Stomach (tissue), 9 donors: ENCODE measurements around the gene ATP4B. TPM values are rescaled to one million over a fixed set of nuclear protein-coding genes. Genes with fewer than 3 reads are reported as not detected.

Experiments used
- DNase-seq, 2 donors: peaks; one replicate each; pipeline versions ENCODE4 v3.0.0 to v3.0.0-alpha.2; 2013 to 2019
- H3K27ac ChIP-seq, 5 donors: fragments of 200-600 bp in 4 of 5; sonication (generic) in 4 of 5; one replicate each; pipeline ENCODE4 v1.5.1; 2013 to 2019; ENCODE audit warnings: mild to moderate bottlenecking in 1 of 5, moderate library complexity in 1 of 5
- H3K27me3 ChIP-seq, 3 donors: fragments of 200-600 bp; sonication (generic); one replicate each; pipeline ENCODE4 v1.5.1; 2017 to 2019; ENCODE audit warnings: mixed run types in 1 of 3
- H3K36me3 ChIP-seq, 4 donors: fragments of 200-600 bp; sonication (generic); 1 replicate in 3 of 4; 2 replicates in 1 of 4; pipeline ENCODE4 v1.5.1; 2016 to 2019
- H3K4me1 ChIP-seq, 4 donors: fragments of 200-600 bp; sonication (generic); one replicate each; pipeline ENCODE4 v1.5.1; 2016 to 2019
- H3K4me3 ChIP-seq, 4 donors: fragments of 200-600 bp; sonication (generic) in 3 of 4; one replicate each; pipeline ENCODE4 v1.5.1; 2016 to 2019; ENCODE audit warnings: mild to moderate bottlenecking in 1 of 4
- H3K9me3 ChIP-seq, 4 donors: fragments of 200-600 bp; sonication (generic); one replicate each; pipeline ENCODE4 v1.5.1; 2016 to 2019
- CTCF ChIP-seq, 7 experiments: fragments of 450-650 bp in 4 of 7; fragments of 200-600 bp in 3 of 7; sonication (generic) in 3 of 7; IDR thresholded peaks; one replicate each; pipeline ENCODE4 v1.5.1; 2016 to 2019; ENCODE audit warnings: antibody characterized with exemption in 7 of 7, control low read depth in 2 of 7, mild to moderate bottlenecking in 1 of 7
- EP300 ChIP-seq: sonication (generic); formaldehyde crosslinking; IDR thresholded peaks from one replicate; pipeline ENCODE4 v1.6.1; 2017; ENCODE audit warnings: antibody characterized with exemption
- POLR2A ChIP-seq, 4 donors: fragments of 450-650 bp; IDR thresholded peaks; one replicate each; pipeline ENCODE4 v1.6.1; 2016; ENCODE audit warnings: antibody characterized with exemption in 4 of 4, control low read depth in 2 of 4, mild to moderate bottlenecking in 1 of 4, moderate library complexity in 1 of 4
- POLR2AphosphoS5 ChIP-seq, 3 donors: sonication (generic); formaldehyde crosslinking; IDR thresholded peaks; one replicate each; pipeline ENCODE4 v1.6.1; 2016; ENCODE audit warnings: antibody characterized with exemption in 3 of 3
- WGBS, 5 donors: extraction: QIAGEN DNeasy Blood & Tissue Kit in 3 of 5; methylation state at CpG; one replicate each; pipeline versions ENCODE4 v1.1.5 to v1.1.7; 2013 to 2018; 5-methylcytosine and 5-hydroxymethylcytosine counted together
- intact Hi-C: fragments of 100-400 bp; cut with DNase I; formaldehyde crosslinking; loops from one replicate; pipeline ENCODE4 v1.15.1; 2023; ENCODE audit warnings: low total_unique reads
- polyA plus RNA-seq, 3 donors: library from polyadenylated mRNA; stranded (reverse); fragments of 200-250 nt; gene quantifications; one replicate each; pipeline ENCODE4 v1.2.3, GENCODE V29; 2013
- total RNA-seq, 5 donors: library from RNA; depleted of rRNA; stranded (reverse); fragments of >200 nt; gene quantifications; one replicate each; pipeline versions ENCODE4 v1.1.0 to v1.2.3, GENCODE V29; 2014 to 2016
- donor health status: healthy with polysubstance abuse.
- donor health status: Bipolar disorder and iron deficiency.
- donor health status: healthy.

The ATP4B gene
- total and polyA plus RNA-seq, 8 donors = 0.87 to 585 (median 278) TPM

GRCh38 chr13:113634279-113635047 lies 23.5 kb downstream of the ATP4B start:
- Histone ChIP-seq H3K4me3 (no peak overlapping the region), H3K27me3 (no peaks in the 10 kb centered on the region), H3K27ac (no peak overlapping the region), H3K36me3 (peaks cover 55 to 100% (median 99%) of the 10 kb centered on the region in 4 donors), H3K9me3 (no peaks in the 10 kb centered on the region), H3K4me1 (no peaks in the 10 kb centered on the region)
- DNase-seq = no peak
- intact Hi-C loops = no loop called here
- 90 to 96% (median 95%) methylated on average over 16 of the region's 16 CpGs for WGBS, 5 donors
- TF ChIP-seq CTCF (IDR thresholded peaks at IDR 0.05) = no peak
- no peak for TF ChIP-seq POLR2AphosphoS5 (IDR thresholded peaks at IDR 0.05)

- peaks cover 60 to 100% (median 99%) of the 10 kb centered on the region in 4 donors for H3K36me3 ChIP-seq
- intact Hi-C loops = no loop called here
- 95 to 98% (median 98%) methylated on average over 18 of the region's 18 CpGs for WGBS, 5 donors
Measured at GRCh38 chr13:113633485-113633873, 24.5 kb downstream of the ATP4B start.

GRCh38 chr13:113632706-113633484 lies 25.1 kb downstream of the ATP4B start:
- Histone ChIP-seq H3K36me3 (peaks cover 54 to 99% (median 98%) of the 10 kb centered on the region in 4 donors), H3K4me3 (no peak overlapping the region), H3K9me3 (no peaks in the 10 kb centered on the region), H3K27ac (no peak overlapping the region), H3K27me3 (no peaks in the 10 kb centered on the region), H3K4me1 (no peaks in the 10 kb centered on the region)
- DNase-seq = no peak
- TF ChIP-seq EP300 = no peak
- TF ChIP-seq CTCF (IDR thresholded peaks at IDR 0.05) = no peak
- TF ChIP-seq POLR2A (IDR thresholded peaks at IDR 0.05) = no peak
- TF ChIP-seq POLR2AphosphoS5 (IDR thresholded peaks at IDR 0.05) = no peak
- 95 to 97% (median 96%) methylated on average over 38 of the region's 38 CpGs for WGBS, 5 donors
- intact Hi-C loops = no loop called here

More at GRCh38 chr13:113633485-113633873, 24.5 kb downstream of the ATP4B start:
- Histone ChIP-seq H3K4me1 (no peaks in the 10 kb centered on the region), H3K4me3 (no peak overlapping the region), H3K9me3 (no peaks in the 10 kb centered on the region), H3K27ac (no peak overlapping the region), H3K27me3 (no peaks in the 10 kb centered on the region)
- no peak for TF ChIP-seq POLR2AphosphoS5 (IDR thresholded peaks at IDR 0.05)
- TF ChIP-seq POLR2A (IDR thresholded peaks at IDR 0.05) = no peak
- no peak for TF ChIP-seq EP300
- no peak for TF ChIP-seq CTCF (IDR thresholded peaks at IDR 0.05)
- no peak for DNase-seq

- no peak overlapping the region for H3K27ac ChIP-seq
- H3K9me3 ChIP-seq = no peaks in the 10 kb centered on the region
- TF ChIP-seq CTCF (IDR thresholded peaks at IDR 0.05) = no peak
- no peak for TF ChIP-seq POLR2AphosphoS5 (IDR thresholded peaks at IDR 0.05)
- TF ChIP-seq EP300 = no peak
- whole genome bisulfite sequencing, 5 donors = 94 to 98% (median 96%) methylated on average over 42 of the region's 42 CpGs
- no peaks in the 10 kb centered on the region for H3K27me3 ChIP-seq
- no peak for DNase-seq
- intact Hi-C loops = no loop called here
- no peaks in the 10 kb centered on the region for H3K4me1 ChIP-seq
- no peak overlapping the region for H3K4me3 ChIP-seq
- H3K36me3 ChIP-seq = peaks cover 40 to 99% (median 94%) of the 10 kb centered on the region in 4 donors
Measured at GRCh38 chr13:113631341-113632095, 26.5 kb downstream of the ATP4B start.
